Activated naive CD8-positive, alpha-beta T cell treated with anti-CD3 and anti-CD28 coated beads, Interleukin-2, amount 50 U/mL, for 16 hours (primary cell): Measurements from ENCODE around the gene ATP9A.
"Not testable (repeated sequence)": the region's sequence is repeated elsewhere in the genome, so short reads cannot be mapped to it uniquely, and the experiment has no call there.

Source experiments
- DNase-seq: peaks from one replicate; pipeline ENCODE4 v3.0.0-alpha.2; 2020; ENCODE audit warnings: low read depth, low spot score

ATP9A gene

GRCh38 chr20:51797357-51798025 is 29.3 kb upstream of the ATP9A start:
- DNase-seq, result no peak

- no peak for DNase-seq
Measured at GRCh38 chr20:51796340-51796739, 28.1 kb upstream of the ATP9A start.

- no peak for DNase-seq
Measured at GRCh38 chr20:51792960-51793359, 24.8 kb upstream of the ATP9A start.

GRCh38 chr20:51791626-51792025 is 23.4 kb upstream of the ATP9A start:
- DNase-seq, result no peak

- no peak for DNase-seq
Measured at GRCh38 chr20:51790256-51790655, 22.1 kb upstream of the ATP9A start.

GRCh38 chr20:51789434-51789833 is 21.2 kb upstream of the ATP9A start:
- no peak for DNase-seq

GRCh38 chr20:51788822-51789221 is 20.6 kb upstream of the ATP9A start:
- DNase-seq, result no peak

GRCh38 chr20:51784299-51784698 is 16.1 kb upstream of the ATP9A start:
- no peak for DNase-seq

GRCh38 chr20:51778229-51778759 is 10.1 kb upstream of the ATP9A start:
- not testable (repeated sequence) for DNase-seq

- DNase-seq, result no peak
Measured at GRCh38 chr20:51775241-51775640, 7.1 kb upstream of the ATP9A start.

- no peak for DNase-seq
Measured at GRCh38 chr20:51772236-51772635, 4.0 kb upstream of the ATP9A start.

- DNase-seq, result no peak
Measured at GRCh38 chr20:51769976-51770615, 1.9 kb upstream of the ATP9A start.

GRCh38 chr20:51768759-51769517 is 748 bp upstream of the ATP9A start:
- no peak for DNase-seq

GRCh38 chr20:51766994-51767866 is 960 bp downstream of the ATP9A start:
- DNase-seq, result no peak

- not testable (repeated sequence) for DNase-seq
Measured at GRCh38 chr20:51765381-51765780, 2.8 kb downstream of the ATP9A start.

- no peak for DNase-seq
Measured at GRCh38 chr20:51763965-51764602, 4.1 kb downstream of the ATP9A start.

GRCh38 chr20:51760905-51761546 is 7.2 kb downstream of the ATP9A start:
- DNase-seq, result no peak

GRCh38 chr20:51759769-51760510 is 8.2 kb downstream of the ATP9A start:
- DNase-seq, result no peak

- DNase-seq, result no peak
Measured at GRCh38 chr20:51758978-51759544, 9.1 kb downstream of the ATP9A start.
